ENCODE measurements around the gene NDUFS8.
A peak's percentile ranks its signal among the peaks of the same experiment; 100 is the strongest.

Gene NDUFS8

DNA sequence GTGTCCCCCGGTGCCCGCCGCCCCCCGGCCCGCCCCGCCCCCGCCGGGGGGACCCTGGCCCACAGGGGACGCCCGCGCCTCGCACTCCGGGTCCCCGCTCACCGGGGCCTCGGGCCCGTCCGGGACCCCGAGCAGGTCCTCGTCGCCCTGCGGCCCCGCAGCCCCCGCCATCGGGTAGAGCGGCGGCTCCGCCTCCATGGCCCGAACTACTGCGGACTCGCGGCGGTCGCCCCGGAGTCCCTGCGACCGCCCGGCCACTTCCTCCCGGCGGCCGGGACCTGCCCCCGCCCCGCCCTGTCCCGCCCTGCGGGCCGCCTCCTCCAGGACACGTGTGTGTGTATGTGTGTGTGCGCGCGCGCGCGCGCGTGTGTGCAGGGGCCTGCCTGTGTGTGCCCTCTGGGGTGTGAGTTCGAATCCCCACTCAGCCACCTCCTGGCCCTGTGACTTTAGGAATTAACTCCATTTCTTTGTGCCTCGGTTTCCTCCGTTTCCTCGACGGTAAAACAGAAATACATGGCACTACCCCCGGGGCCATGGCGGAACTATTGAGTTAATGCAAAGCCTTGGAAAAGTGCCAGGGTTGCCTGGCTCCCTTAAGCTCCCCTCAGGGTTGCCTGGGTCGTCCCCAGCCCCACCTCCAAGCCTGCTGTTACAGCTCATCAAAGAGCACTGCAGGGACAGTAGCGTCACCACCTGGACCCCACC, 26.5 kb upstream of the NDUFS8 start, which contains the start of gene UNC93B1:
Gene UNC93B1 (minus strand): TSS at position 252 of the 705 bp plus-strand sequence. CDS start 54 bp downstream, at position 198.
- TF ChIP-seq, protein P1, sequence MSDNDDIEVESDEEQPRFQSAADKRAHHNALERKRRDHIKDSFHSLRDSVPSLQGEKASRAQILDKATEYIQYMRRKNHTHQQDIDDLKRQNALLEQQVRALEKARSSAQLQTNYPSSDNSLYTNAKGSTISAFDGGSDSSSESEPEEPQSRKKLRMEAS (IDR thresholded peaks at IDR 0.05): peak; percentile 73
- 0 out of 2 replicates have a peak, but pooled peaks have one; percentile 29 for TF ChIP-seq EP300 (IDR thresholded peaks at IDR 0.05; ENCODE audit: borderline replicate concordance)
- TF ChIP-seq TCF12 (IDR thresholded peaks at IDR 0.05; ENCODE audit: low read depth): 0 out of 2 replicates have a peak, but pooled peaks have one; percentile 24
- no peak for TF ChIP-seq YY1 (IDR thresholded peaks at IDR 0.05; ENCODE audit: low read depth)
- no peak for TF ChIP-seq NFIC (IDR thresholded peaks at IDR 0.05)
- TF ChIP-seq TAF1 (IDR thresholded peaks at IDR 0.05; ENCODE audit: low read depth): 0 out of 2 replicates have a peak, but pooled peaks have one; percentile 48
- 0 out of 2 replicates have a peak, but pooled peaks have one; percentile 28 for TF ChIP-seq EGR1 (IDR thresholded peaks at IDR 0.05)
- TF ChIP-seq CEBPB (IDR thresholded peaks at IDR 0.05): no peak
- TF ChIP-seq, protein P2, sequence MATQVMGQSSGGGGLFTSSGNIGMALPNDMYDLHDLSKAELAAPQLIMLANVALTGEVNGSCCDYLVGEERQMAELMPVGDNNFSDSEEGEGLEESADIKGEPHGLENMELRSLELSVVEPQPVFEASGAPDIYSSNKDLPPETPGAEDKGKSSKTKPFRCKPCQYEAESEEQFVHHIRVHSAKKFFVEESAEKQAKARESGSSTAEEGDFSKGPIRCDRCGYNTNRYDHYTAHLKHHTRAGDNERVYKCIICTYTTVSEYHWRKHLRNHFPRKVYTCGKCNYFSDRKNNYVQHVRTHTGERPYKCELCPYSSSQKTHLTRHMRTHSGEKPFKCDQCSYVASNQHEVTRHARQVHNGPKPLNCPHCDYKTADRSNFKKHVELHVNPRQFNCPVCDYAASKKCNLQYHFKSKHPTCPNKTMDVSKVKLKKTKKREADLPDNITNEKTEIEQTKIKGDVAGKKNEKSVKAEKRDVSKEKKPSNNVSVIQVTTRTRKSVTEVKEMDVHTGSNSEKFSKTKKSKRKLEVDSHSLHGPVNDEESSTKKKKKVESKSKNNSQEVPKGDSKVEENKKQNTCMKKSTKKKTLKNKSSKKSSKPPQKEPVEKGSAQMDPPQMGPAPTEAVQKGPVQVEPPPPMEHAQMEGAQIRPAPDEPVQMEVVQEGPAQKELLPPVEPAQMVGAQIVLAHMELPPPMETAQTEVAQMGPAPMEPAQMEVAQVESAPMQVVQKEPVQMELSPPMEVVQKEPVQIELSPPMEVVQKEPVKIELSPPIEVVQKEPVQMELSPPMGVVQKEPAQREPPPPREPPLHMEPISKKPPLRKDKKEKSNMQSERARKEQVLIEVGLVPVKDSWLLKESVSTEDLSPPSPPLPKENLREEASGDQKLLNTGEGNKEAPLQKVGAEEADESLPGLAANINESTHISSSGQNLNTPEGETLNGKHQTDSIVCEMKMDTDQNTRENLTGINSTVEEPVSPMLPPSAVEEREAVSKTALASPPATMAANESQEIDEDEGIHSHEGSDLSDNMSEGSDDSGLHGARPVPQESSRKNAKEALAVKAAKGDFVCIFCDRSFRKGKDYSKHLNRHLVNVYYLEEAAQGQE (IDR thresholded peaks at IDR 0.05; ENCODE audit: low read depth): no peak
- TF ChIP-seq ZBTB7A (IDR thresholded peaks at IDR 0.05; ENCODE audit: low read depth): no peak
- TF ChIP-seq FOXM1 (IDR thresholded peaks at IDR 0.05; ENCODE audit: borderline replicate concordance, low read depth): no peak
- TF ChIP-seq, protein P3, sequence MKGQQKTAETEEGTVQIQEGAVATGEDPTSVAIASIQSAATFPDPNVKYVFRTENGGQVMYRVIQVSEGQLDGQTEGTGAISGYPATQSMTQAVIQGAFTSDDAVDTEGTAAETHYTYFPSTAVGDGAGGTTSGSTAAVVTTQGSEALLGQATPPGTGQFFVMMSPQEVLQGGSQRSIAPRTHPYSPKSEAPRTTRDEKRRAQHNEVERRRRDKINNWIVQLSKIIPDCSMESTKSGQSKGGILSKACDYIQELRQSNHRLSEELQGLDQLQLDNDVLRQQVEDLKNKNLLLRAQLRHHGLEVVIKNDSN (IDR thresholded peaks at IDR 0.05): peak; percentile 77
- TF ChIP-seq TEAD4 (IDR thresholded peaks at IDR 0.05): no peak
- peak; percentile 20; the same call in 1 of the 2 replicates for TF ChIP-seq CREB1 (IDR thresholded peaks at IDR 0.05; ENCODE audit: low read depth)
- TF ChIP-seq RAD21 (IDR thresholded peaks at IDR 0.05; ENCODE audit: low read depth): no peak

DNA sequence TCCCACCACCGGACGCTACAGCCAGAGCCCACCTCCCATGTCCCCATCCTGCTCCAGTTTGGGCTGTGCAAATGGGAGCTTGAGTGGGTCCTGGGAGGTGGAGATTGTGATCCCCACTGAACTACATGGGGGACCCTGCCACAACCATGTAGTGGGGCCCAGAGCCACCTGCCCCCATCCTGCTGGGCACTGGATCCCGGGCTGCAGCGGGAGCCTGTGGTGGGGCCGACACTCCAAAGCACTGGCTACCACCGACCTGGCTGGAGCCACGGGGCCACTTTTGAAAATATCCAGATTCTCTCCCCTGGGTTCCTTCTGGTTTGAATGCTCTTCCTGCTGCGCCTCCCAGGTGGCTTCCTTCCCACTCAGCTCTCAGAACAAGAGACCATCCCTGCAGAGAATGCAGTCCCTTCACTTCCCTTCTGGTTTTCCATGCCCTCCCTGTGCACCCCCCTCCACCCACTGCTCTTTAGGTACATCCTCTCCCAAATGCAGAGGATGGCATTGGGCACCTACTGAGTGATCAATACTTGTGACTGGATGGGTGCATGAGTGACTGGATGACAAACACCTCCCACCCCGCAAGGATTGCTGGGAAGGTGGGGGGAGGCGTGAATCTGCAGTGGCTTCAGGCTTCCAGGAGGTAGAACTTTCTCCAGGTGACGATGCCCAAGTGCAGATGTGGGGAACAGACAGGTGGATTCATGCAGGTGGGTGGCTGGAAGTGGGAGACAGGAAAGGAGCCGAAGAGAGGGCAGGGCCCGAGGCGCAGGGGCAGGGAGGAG, 25.7 kb upstream of the NDUFS8 start:
- no peak for TF ChIP-seq ZBTB7A (IDR thresholded peaks at IDR 0.05; ENCODE audit: low read depth)
- TF ChIP-seq, protein P1 (IDR thresholded peaks at IDR 0.05): no peak
- no peak for TF ChIP-seq TAF1 (IDR thresholded peaks at IDR 0.05; ENCODE audit: low read depth)
- TF ChIP-seq TEAD4 (IDR thresholded peaks at IDR 0.05): no peak
- TF ChIP-seq EP300 (IDR thresholded peaks at IDR 0.05; ENCODE audit: borderline replicate concordance): no peak
- TF ChIP-seq RAD21 (IDR thresholded peaks at IDR 0.05; ENCODE audit: low read depth): no peak
- TF ChIP-seq FOXM1 (IDR thresholded peaks at IDR 0.05; ENCODE audit: borderline replicate concordance, low read depth): no peak

DNA sequence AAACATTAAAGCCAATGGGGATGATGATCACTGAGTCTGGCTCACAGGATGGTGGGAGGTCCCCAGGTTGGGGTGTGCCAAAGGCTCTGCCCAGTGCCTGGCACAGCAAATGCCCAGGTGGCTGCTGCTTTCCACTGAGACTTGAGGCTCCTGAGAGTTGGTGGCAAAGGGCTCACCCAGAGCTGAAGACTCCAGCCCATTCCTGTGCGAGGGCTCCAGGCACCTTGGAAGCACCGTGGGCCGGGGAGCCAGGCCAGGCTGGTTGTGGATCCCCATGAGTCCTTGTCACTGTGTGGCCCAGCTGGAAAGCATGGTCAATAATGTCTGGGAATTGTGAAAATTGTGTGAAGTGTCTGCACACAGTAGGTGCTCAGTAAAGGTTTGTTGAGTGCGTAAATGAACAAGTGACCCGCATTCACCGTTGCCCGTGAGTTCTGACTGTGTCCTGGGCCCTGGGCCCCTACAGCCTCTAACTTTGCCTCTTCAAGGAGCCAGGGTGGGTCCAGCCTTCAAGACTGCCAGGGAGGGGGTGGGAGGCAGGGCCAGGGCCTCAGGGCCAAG, 23.8 kb upstream of the NDUFS8 start:
- TF ChIP-seq FOXM1 (IDR thresholded peaks at IDR 0.05; ENCODE audit: borderline replicate concordance, low read depth) (no peak), NFIC (IDR thresholded peaks at IDR 0.05) (no peak), RAD21 (IDR thresholded peaks at IDR 0.05; ENCODE audit: low read depth) (no peak), ZBTB7A (IDR thresholded peaks at IDR 0.05; ENCODE audit: low read depth) (no peak), YY1 (IDR thresholded peaks at IDR 0.05; ENCODE audit: low read depth) (no peak), CREB1 (IDR thresholded peaks at IDR 0.05; ENCODE audit: low read depth) (no peak), TCF12 (IDR thresholded peaks at IDR 0.05; ENCODE audit: low read depth) (no peak), CEBPB (IDR thresholded peaks at IDR 0.05) (no peak)
- TF ChIP-seq, protein P2 (IDR thresholded peaks at IDR 0.05; ENCODE audit: low read depth): no peak
- TF ChIP-seq, protein P1 (IDR thresholded peaks at IDR 0.05): no peak

DNA sequence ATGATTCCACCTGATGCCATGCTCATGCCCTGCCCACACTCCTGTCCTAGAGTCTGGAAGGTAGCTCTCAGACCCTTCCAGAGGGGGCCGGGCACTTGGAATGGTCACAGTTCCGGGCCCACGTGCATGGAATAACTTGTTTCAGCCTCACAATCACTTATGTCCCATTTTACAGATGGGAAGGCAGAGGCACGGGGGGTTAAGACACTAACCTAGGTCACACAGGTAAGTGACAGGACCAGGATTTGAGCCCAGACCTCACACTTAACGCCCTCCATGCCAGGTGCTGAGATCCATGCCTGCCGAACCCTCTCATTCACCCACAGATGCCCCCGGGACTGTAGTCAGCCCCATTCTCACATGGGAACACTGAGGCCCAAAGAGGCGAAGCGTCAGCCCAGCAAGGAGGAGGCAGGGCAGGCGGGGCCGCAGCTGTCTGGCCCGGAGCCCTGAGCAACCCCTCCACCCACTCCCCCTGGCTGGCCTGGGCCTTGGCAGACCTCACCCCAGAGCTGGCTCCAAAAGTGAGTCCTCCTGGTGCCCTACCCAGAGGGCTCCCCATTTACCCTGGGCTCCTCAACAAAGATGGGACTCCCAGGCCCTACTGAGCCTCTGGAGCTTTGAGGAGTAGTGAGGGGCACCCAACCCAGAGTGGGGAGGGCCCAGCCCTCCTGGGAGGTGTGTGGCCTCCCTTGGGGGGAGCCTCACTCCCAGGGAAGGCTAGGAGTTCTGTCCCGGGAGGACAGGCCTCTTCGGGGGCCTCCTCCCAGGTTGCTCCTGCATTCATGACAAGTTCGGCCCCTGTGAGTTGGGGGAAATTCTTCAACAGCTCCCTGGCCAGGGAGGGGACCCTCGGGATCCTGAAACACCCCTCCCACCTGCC, 22.7 kb upstream of the NDUFS8 start:
- TF ChIP-seq TCF12 (IDR thresholded peaks at IDR 0.05; ENCODE audit: low read depth): no peak
- no peak for TF ChIP-seq CEBPB (IDR thresholded peaks at IDR 0.05)
- no peak for TF ChIP-seq TAF1 (IDR thresholded peaks at IDR 0.05; ENCODE audit: low read depth)
